ACC112 (cell line): ENCODE measurements around the gene SEMG1.

Experiments
- H2AFZ ChIP-seq: fragments of 200-600 bp; sonication (generic); one replicate; pipeline ENCODE4 v1.6.0; 2017; ENCODE audit warnings: antibody characterized with exemption, low read length; ENCODE audit not compliant: unreplicated experiment
- H3K27ac ChIP-seq: fragments of 200-600 bp; sonication (generic); 2 replicates; pipeline ENCODE4 v1.5.1; 2014; ENCODE audit warnings: low read depth, mild to moderate bottlenecking, antibody characterized with exemption, low read length, moderate library complexity
- H3K27me3 ChIP-seq: fragments of 200-600 bp; sonication (generic); 2 replicates; pipeline ENCODE4 v1.6.1; 2014; ENCODE audit warnings: mild to moderate bottlenecking, antibody characterized with exemption, low read length, moderate library complexity, mixed read lengths; ENCODE audit not compliant: insufficient read depth
- H3K36me3 ChIP-seq: fragments of 200-600 bp; sonication (generic); 2 replicates; pipeline ENCODE4 v1.6.1; 2016; ENCODE audit warnings: mild to moderate bottlenecking, antibody characterized with exemption, low read length, moderate library complexity, mixed read lengths; ENCODE audit not compliant: insufficient read depth
- H3K4me1 ChIP-seq: fragments of 200-600 bp; sonication (generic); one replicate; pipeline ENCODE4 v1.6.1; 2016; ENCODE audit warnings: low read length, mixed read lengths; ENCODE audit not compliant: insufficient read depth, unreplicated experiment, control insufficient read depth
- H3K4me3 ChIP-seq: fragments of 200-600 bp; sonication (generic); 2 replicates; pipeline ENCODE4 v1.5.1; 2014; ENCODE audit warnings: mild to moderate bottlenecking, low read depth, low read length
- H3K79me2 ChIP-seq: fragments of 200-600 bp; sonication (generic); one replicate; pipeline ENCODE4 v1.6.0; 2016; ENCODE audit warnings: low read length; ENCODE audit not compliant: control insufficient read depth, unreplicated experiment, insufficient read depth

Gene SEMG1

DNA sequence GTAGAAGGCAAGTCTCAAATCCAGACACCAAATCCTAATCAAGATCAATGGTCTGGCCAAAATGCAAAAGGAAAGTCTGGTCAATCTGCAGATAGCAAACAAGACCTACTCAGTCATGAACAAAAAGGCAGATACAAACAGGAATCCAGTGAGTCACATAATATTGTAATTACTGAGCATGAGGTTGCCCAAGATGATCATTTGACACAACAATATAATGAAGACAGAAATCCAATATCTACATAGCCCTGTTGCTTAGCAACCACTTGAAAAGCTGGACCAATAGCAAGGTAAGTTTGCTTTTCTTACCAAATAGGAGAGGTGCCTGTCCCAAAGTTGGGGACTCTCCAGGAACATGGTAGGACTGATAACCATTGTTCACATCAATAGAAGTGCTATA, 16.3 kb downstream of the SEMG1 start:
- Histone ChIP-seq H3K27ac (no peak overlapping the region), H3K36me3 (no peaks in the 10 kb centered on the region), H3K79me2 (no peaks in the 10 kb centered on the region), H3K4me3 (no peak overlapping the region), H3K4me1 (no peaks in the 10 kb centered on the region), H2AFZ (no peak overlapping the region), H3K27me3 (peaks cover 87% of the 10 kb centered on the region)

DNA sequence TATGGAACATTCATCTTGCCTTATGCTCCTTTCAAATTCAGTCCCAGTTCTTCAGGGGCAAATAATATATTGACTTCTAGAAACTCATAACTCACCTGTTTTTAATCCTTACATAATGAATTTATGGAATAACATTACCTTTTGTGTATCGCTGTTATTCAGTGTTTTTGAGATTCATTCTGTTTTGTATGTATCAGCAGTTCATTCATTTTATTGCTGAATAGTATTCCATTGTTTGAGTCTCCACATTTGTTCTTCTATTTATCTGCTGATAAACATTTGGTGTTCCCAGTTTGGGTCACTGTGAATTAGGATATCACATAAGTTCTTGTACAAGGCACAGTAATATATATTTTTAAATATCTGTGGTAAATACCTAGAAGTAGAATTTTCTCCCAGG, 19.5 kb downstream of the SEMG1 start:
- H3K27me3 ChIP-seq, result peaks cover 83% of the 10 kb centered on the region
- no peak overlapping the region for H3K27ac ChIP-seq
- no peaks in the 10 kb centered on the region for H3K36me3 ChIP-seq
- H3K4me1 ChIP-seq, result no peaks in the 10 kb centered on the region
- no peaks in the 10 kb centered on the region for H3K79me2 ChIP-seq
- no peak overlapping the region for H2AFZ ChIP-seq
- no peak overlapping the region for H3K4me3 ChIP-seq

DNA sequence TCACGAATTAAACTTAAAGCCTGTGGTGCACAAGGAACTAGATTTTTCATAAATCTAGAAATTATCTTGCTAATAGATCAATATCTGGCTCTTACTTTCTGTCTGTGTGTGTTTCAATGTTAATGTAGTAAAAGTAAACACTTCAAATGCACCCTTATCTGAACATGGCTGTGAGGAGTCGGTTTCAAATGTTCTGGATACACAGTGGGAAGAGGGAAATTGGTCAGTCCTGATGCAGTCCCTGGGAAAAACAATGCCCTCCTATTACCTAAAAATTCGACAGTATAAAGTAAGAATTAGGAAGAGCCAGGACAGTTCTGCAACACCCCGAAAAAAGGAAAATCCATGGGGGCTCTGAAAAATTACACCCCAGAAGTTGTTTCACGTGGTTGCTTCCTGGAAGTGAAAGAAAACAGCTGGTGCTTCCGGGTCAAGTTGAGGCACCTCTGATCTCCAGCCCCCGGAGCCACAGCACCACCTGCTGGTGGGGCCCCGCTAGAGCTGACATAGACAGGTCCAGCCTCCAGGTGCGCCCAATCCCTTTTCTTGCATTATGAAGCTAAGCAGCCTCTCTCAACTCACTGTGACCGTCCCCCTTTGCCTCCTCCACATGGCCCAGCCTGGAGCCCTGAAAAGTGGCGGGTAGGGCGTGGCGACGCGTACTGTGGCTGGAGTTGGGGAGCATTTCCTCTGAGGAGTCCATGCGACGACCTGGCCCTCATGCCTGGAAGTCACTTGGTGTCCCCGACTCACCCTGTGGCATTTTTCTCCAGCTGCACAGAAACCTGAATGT, 22.6 kb downstream of the SEMG1 start:
- Histone ChIP-seq H2AFZ (no peak overlapping the region), H3K27ac (no peak overlapping the region), H3K27me3 (peaks cover 84% of the 10 kb centered on the region), H3K4me1 (no peaks in the 10 kb centered on the region), H3K79me2 (no peaks in the 10 kb centered on the region), H3K36me3 (no peaks in the 10 kb centered on the region), H3K4me3 (no peak overlapping the region)

DNA sequence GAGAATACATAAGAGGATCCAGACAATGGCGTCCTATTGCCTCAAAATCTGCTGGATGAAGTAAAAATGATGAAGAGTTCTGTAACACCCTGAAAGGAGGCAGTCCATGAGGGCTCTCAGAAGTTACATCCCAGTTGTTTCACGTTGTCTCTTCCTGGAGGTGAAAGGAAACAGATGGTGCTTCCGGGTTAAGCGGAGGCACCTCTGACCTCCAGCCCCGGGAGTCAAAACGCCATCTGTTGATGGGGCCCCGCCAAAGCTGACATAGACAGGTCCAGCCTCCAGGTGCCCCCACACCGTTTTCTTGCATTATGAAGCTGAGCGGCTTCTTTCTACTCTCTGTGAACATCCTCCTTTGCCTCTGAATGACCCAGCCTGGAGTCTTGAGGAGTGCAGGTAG, 23.8 kb downstream of the SEMG1 start:
- Histone ChIP-seq H3K36me3 (no peaks in the 10 kb centered on the region), H3K27ac (no peak overlapping the region), H3K27me3 (peaks cover 79% of the 10 kb centered on the region), H2AFZ (no peak overlapping the region), H3K79me2 (no peaks in the 10 kb centered on the region), H3K4me1 (no peaks in the 10 kb centered on the region), H3K4me3 (no peak overlapping the region)

DNA sequence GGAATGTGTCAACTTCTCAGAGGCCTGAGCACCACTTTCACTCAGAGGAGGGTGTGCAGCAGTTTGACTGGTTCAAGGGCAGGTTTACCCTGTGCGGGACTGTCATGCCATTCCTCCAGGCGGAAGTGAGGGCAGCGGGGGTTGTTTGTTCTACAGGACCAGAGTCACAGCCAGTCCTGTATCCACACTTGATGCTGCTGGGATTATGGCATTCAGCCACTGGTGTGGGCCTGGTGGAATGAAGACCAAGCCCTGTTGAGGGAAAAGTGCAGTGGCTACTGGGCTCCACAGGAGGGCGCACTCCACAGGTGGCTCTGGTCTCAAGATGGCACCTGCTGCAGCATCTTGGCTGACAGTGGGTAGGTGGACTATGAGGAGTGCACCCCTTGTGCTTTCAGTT, 29.2 kb downstream of the SEMG1 start:
- H3K27ac ChIP-seq, result no peak overlapping the region
- H3K4me1 ChIP-seq, result no peaks in the 10 kb centered on the region
- no peaks in the 10 kb centered on the region for H3K79me2 ChIP-seq
- H3K36me3 ChIP-seq, result no peaks in the 10 kb centered on the region
- H3K4me3 ChIP-seq, result no peak overlapping the region
- no peak overlapping the region for H2AFZ ChIP-seq
- peaks cover 69% of the 10 kb centered on the region for H3K27me3 ChIP-seq

DNA sequence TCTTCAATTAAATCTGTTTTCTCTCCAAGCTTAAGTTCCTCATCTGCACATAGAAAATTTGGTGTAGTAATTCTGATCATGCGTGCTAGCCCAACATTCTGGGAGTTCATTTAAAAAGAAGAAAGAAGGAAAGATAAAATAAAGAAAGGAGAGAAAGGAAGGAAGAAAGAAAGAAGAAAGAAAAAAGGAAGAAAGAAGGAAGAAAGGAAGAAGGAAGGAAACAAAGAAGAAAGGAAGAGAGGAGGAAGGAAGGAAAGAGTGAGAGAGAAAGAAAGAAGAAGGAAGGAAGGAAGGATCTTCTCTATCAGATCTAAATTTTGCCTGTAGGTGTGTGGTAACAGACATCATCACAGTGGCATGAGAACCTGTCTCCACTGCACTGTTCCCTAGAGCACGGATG, 31.3 kb downstream of the SEMG1 start:
- Histone ChIP-seq H3K4me1 (no peaks in the 10 kb centered on the region), H3K36me3 (no peaks in the 10 kb centered on the region), H2AFZ (no peak overlapping the region), H3K27me3 (peaks cover 69% of the 10 kb centered on the region), H3K4me3 (no peak overlapping the region), H3K79me2 (no peaks in the 10 kb centered on the region), H3K27ac (no peak overlapping the region)

DNA sequence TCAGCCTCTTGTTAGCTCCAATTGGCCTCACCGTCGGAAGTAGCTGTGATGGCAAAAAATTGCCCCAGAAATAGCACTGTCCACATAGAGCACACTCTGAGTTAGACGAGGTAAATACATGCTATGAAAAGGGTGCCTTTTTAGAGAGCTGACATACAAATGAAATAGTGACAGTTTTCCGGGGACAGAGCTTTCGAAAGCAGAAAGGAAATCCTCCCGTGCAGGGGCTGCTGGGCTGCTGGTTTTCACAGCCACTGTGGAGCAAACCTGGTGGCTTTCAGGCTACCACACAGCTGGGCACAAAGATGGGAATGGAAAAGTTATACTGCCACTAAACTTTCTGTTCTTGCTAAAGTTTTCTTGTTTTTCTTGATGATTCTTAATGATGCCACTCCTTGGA, 39.3 kb downstream of the SEMG1 start:
- Histone ChIP-seq H3K27me3 (peaks cover 84% of the 10 kb centered on the region), H3K79me2 (no peaks in the 10 kb centered on the region), H3K36me3 (no peaks in the 10 kb centered on the region), H3K4me3 (no peak overlapping the region), H2AFZ (no peak overlapping the region), H3K27ac (no peak overlapping the region), H3K4me1 (no peaks in the 10 kb centered on the region)

DNA sequence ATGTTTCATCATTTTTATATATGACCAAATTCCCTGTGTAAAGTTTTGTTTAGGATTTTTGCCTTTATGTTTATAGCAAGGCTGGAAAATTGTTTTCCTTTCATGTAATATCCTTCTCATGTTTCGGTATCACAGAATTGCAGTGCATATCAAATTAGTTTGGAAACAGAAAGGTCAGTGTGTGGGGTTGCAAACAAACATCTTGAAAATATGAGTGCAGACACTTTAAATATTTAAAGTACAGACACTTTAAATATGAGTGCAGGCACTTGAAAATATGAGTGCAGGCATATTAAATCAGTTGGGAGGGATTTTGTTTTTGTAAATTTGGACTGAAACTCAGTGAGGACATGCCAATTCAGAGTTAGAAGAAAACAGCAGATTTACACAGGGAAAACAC, 41.0 kb downstream of the SEMG1 start:
- Histone ChIP-seq H3K27me3 (peaks cover 82% of the 10 kb centered on the region), H3K4me3 (no peak overlapping the region), H2AFZ (no peak overlapping the region), H3K79me2 (no peaks in the 10 kb centered on the region), H3K36me3 (no peaks in the 10 kb centered on the region), H3K27ac (no peak overlapping the region), H3K4me1 (no peaks in the 10 kb centered on the region)

DNA sequence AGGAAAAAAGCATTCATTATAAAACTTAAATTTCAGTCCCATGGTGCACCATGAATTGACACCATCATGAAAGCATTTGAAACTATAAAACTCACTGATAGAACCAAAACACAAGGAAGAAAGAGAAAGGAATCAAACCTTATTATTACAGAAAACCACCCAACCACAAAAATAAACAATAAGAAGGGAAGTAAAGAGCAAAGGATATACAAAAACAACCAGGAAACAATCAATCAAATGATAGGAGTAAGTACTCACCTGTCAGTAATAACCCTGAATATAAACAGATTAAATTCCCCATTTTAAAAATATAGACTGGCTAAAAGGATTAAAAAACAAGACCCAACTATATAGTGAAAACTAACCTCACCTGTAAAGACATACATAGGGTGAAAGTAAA, 41.8 kb downstream of the SEMG1 start:
- peaks cover 75% of the 10 kb centered on the region for H3K27me3 ChIP-seq
- H3K4me1 ChIP-seq, result no peaks in the 10 kb centered on the region
- H2AFZ ChIP-seq, result no peak overlapping the region
- H3K27ac ChIP-seq, result no peak overlapping the region
- H3K4me3 ChIP-seq, result no peak overlapping the region
- no peaks in the 10 kb centered on the region for H3K79me2 ChIP-seq
- no peaks in the 10 kb centered on the region for H3K36me3 ChIP-seq

DNA sequence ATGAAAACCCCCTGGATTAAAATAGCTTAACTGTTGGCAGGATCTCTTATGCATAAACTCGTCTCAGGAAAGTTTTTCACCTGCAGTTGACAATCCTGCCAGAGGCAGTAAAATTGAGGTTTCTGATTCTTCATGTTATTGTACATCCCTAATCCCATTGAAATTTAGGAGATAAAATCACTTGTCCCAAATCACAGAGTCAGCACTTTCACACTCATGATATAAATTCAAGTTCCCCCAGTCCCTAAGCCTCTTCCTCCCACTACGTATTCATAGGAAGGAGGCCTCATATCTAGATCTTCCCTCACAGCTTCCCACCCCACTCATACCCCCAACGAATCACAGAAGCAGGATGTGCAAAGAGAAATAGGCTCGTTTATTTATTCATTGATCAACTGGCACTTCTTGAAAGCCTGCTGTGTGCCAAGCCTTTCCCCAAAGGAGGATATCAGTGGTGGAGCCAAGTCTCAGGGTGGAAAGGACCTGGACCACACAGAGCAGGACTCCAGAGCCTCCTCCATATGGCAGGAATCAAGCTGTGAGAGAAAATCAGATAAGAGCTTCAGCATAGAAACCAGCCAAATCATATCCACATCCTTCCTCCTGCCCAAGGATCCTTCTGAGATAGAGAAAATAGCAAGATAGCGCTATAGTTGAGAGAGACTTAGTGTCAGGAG, 45.2 kb downstream of the SEMG1 start:
- Histone ChIP-seq H2AFZ (no peak overlapping the region), H3K27me3 (peaks cover 44% of the 10 kb centered on the region), H3K4me3 (no peak overlapping the region), H3K4me1 (peaks cover 12% of the 10 kb centered on the region), H3K79me2 (no peaks in the 10 kb centered on the region), H3K27ac (no peak overlapping the region), H3K36me3 (no peaks in the 10 kb centered on the region)

DNA sequence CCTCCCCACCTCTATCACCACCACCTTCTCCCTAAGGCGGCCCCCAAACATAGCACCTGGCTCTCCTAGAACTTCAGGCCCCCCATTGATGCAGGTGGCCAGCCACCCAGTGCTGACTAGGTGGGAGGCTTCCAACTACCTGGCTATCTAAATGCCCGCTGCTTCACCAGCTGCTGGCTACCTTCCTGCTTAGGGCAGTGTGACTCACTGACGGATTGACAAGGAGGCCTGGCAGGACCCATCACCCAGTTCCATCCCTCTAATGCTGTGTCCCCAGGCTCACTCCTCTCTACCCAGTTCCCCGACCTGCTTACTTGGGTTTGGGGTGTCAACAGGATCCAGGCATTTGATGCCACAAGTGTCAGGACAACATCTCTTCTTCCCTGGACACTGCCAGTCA, 46.4 kb downstream of the SEMG1 start:
- no peak overlapping the region for H3K4me3 ChIP-seq
- no peaks in the 10 kb centered on the region for H3K79me2 ChIP-seq
- H3K27me3 ChIP-seq, result peaks cover 31% of the 10 kb centered on the region
- H3K4me1 ChIP-seq, result peaks cover 12% of the 10 kb centered on the region
- H2AFZ ChIP-seq, result no peak overlapping the region
- no peaks in the 10 kb centered on the region for H3K36me3 ChIP-seq
- H3K27ac ChIP-seq, result no peak overlapping the region
